ENCODE measurements around the gene SDC4. TPM values are rescaled to one million over a fixed set of nuclear protein-coding genes. Genes with fewer than 3 reads are reported as not detected.
"Not testable (repeated sequence)": the region's sequence is repeated elsewhere in the genome, so short reads cannot be mapped to it uniquely, and the experiment has no call there.

Gene SDC4
- total and polyA plus RNA-seq, 10 of the 15 experiments (the other 5 are each of a cell fraction or from before 2014, with no cell fraction given) = 0.52 to 11.3 (median 1.4) TPM

DNA sequence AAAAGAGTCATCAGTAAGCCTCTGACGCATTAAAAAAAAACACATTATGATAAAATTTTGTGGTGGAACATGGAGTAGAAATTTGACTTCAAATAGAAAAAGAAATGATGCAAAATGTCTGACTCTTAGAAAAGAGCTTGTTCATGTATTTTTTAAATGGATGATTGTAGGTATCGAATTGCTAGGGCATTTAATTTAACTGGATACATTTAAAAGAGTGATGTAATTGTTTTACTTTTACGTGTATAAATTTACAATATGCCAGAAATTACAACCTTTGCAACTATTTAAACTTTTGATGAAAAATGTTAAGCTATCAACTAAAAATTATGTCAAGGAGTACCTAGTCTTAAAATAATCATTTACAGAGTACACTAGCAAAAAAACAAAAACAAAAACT, 4.5 kb upstream of the SDC4 start (continued):
- TF ChIP-seq CEBPB (IDR thresholded peaks at IDR 0.05; ENCODE audit: borderline replicate concordance in 1 of 2, low read depth in 2 of 2, low read length in 2 of 2) (no peak), GABPA (IDR thresholded peaks at IDR 0.05; ENCODE audit: low read depth) (no peak), ASH2L (IDR thresholded peaks at IDR 0.05; ENCODE audit: borderline replicate concordance, low read depth) (no peak), MYC (IDR thresholded peaks at IDR 0.05; ENCODE audit: insufficient read depth, insufficient read length, insufficient replicate concordance, low read length, severe bottlenecking) (no peak), POLR2AphosphoS2 (IDR thresholded peaks at IDR 0.05; ENCODE audit: low read depth, low read length) (no peak), ZNF622 (IDR thresholded peaks at IDR 0.05) (no peak), RUNX3 (IDR thresholded peaks at IDR 0.05; ENCODE audit: low read length) (no peak), CBFB (IDR thresholded peaks at IDR 0.05; ENCODE audit: low read depth) (no peak), PML (IDR thresholded peaks at IDR 0.05; ENCODE audit: low read length) (no peak)
- TF ChIP-seq, protein P1, sequence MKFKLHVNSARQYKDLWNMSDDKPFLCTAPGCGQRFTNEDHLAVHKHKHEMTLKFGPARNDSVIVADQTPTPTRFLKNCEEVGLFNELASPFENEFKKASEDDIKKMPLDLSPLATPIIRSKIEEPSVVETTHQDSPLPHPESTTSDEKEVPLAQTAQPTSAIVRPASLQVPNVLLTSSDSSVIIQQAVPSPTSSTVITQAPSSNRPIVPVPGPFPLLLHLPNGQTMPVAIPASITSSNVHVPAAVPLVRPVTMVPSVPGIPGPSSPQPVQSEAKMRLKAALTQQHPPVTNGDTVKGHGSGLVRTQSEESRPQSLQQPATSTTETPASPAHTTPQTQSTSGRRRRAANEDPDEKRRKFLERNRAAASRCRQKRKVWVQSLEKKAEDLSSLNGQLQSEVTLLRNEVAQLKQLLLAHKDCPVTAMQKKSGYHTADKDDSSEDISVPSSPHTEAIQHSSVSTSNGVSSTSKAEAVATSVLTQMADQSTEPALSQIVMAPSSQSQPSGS (IDR thresholded peaks at IDR 0.05; ENCODE audit: low read length) = no peak
- TF ChIP-seq, protein P2, sequence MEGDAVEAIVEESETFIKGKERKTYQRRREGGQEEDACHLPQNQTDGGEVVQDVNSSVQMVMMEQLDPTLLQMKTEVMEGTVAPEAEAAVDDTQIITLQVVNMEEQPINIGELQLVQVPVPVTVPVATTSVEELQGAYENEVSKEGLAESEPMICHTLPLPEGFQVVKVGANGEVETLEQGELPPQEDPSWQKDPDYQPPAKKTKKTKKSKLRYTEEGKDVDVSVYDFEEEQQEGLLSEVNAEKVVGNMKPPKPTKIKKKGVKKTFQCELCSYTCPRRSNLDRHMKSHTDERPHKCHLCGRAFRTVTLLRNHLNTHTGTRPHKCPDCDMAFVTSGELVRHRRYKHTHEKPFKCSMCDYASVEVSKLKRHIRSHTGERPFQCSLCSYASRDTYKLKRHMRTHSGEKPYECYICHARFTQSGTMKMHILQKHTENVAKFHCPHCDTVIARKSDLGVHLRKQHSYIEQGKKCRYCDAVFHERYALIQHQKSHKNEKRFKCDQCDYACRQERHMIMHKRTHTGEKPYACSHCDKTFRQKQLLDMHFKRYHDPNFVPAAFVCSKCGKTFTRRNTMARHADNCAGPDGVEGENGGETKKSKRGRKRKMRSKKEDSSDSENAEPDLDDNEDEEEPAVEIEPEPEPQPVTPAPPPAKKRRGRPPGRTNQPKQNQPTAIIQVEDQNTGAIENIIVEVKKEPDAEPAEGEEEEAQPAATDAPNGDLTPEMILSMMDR (IDR thresholded peaks at IDR 0.05 in 2 of 3, conservative IDR thresholded peaks at IDR 0.05 in 1 of 3; ENCODE audit: control insufficient read depth in 2 of 3, extremely low read depth in 1 of 3, insufficient read depth in 1 of 3, low read depth in 3 of 3, low read length in 3 of 3) = no peak
- TF ChIP-seq, protein P3, sequence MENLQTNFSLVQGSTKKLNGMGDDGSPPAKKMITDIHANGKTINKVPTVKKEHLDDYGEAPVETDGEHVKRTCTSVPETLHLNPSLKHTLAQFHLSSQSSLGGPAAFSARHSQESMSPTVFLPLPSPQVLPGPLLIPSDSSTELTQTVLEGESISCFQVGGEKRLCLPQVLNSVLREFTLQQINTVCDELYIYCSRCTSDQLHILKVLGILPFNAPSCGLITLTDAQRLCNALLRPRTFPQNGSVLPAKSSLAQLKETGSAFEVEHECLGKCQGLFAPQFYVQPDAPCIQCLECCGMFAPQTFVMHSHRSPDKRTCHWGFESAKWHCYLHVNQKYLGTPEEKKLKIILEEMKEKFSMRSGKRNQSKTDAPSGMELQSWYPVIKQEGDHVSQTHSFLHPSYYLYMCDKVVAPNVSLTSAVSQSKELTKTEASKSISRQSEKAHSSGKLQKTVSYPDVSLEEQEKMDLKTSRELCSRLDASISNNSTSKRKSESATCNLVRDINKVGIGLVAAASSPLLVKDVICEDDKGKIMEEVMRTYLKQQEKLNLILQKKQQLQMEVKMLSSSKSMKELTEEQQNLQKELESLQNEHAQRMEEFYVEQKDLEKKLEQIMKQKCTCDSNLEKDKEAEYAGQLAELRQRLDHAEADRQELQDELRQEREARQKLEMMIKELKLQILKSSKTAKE (IDR thresholded peaks at IDR 0.05; ENCODE audit: low read depth, poor library complexity, severe bottlenecking) = no peak

- H3K9me3 ChIP-seq (replicated peaks; ENCODE audit: control insufficient read depth, insufficient read depth, low read length); H3K4me3 ChIP-seq; DNase-seq (ENCODE audit: low read depth, low spot score); H2AFZ ChIP-seq (ENCODE audit: control insufficient read depth, low read depth, low read length); H3K79me2 ChIP-seq (ENCODE audit: control insufficient read depth, insufficient read depth, low read length); BruUV-seq (replicated peaks); H3K4me1 ChIP-seq (ENCODE audit: control insufficient read depth, insufficient read depth, low read length); H4K20me1 ChIP-seq (ENCODE audit: control insufficient read depth, insufficient read depth); H3K27ac ChIP-seq (ENCODE audit: control insufficient read depth, insufficient read depth); FAIRE-seq; in situ Hi-C loops (cut with MboI); POLR2A ChIA-PET; H3K4me2 ChIP-seq (ENCODE audit: control insufficient read depth, insufficient read depth); intact Hi-C loops (cut with micrococcal nuclease; ENCODE audit: unreplicated experiment); H3K9ac ChIP-seq (ENCODE audit: control insufficient read depth, insufficient read depth, low read length); H3K36me3 ChIP-seq (ENCODE audit: control insufficient read depth in 2 of 2, insufficient read depth in 2 of 2, low read length in 1 of 2); ATAC-seq; H3K27me3 ChIP-seq (replicated peaks in 1 of 2; ENCODE audit: control insufficient read depth in 2 of 2, insufficient read depth in 2 of 2, low read length in 1 of 2): not testable (repeated sequence)
- ChIA-PET SMC1A (ENCODE audit: uncharacterized antibody, unreplicated experiment) (interaction anchor here (1.5 kb wide), 1 partner anchor 10 kb away, joined by 5 read pairs; no protein-coding TSS in a partner anchor), CTCF (interaction anchor here (0.7 kb wide), 1 partner anchor 39 kb away, joined by 3 read pairs; no protein-coding TSS in a partner anchor), RAD21 (ENCODE audit: unreplicated experiment) (interaction anchor here (0.6 kb wide), 1 partner anchor 15 kb away, joined by 3 read pairs; no protein-coding TSS in a partner anchor)
- 81% methylated on average over 10 of the region's 10 CpGs for WGBS (ENCODE audit: insufficient coverage, insufficient replicate concordance, low lambda C conversion rate, missing lambda C conversion rate)
Measured at GRCh38 chr20:45350795-45351194, 2.6 kb upstream of the SDC4 start.

Measured in GM12878 (cell line).